H1 (cell line): ENCODE results near the gene MXRA8. TPM values are rescaled to one million over a fixed set of nuclear protein-coding genes. Genes with fewer than 3 reads are reported as not detected.

ENCODE experiments used
- CTCF ChIA-PET: fragments of 300-600 bp; sonication (Branson Sonifier 250); formaldehyde crosslinking; loops from one replicate; lab custom pipeline; 2021; ENCODE audit not compliant: partially characterized antibody; lab: Charles Lee
- POLR2A ChIA-PET: fragments of 300-600 bp; sonication (Branson Sonifier 250); formaldehyde crosslinking; loops from one replicate; lab custom pipeline; 2021; ENCODE audit warnings: inconsistent platforms; ENCODE audit not compliant: partially characterized antibody; lab: Charles Lee
- DNase-seq, 2 experiments: peaks; one replicate each; pipeline versions ENCODE4 v3.0.0 to v3.0.0-alpha.2; 2010 to 2022; ENCODE audit warnings: low spot score in 2 of 2, low read depth in 1 of 2, mixed read lengths in 1 of 2
- FAIRE-seq: peaks from 2 replicates; lab custom pipeline; 2011; peaks lifted over from hg19 to GRCh38; lab: Jason Lieb, UNC
- H2AFZ ChIP-seq: 2 replicates; pipeline ENCODE4 v1.8.1; 2012; ENCODE audit warnings: low read length, inconsistent platforms
- H2AK5ac ChIP-seq: 2 replicates; pipeline ENCODE4 v1.6.1; 2013; ENCODE audit warnings: low read depth, low read length
- H2BK120ac ChIP-seq: replicated peaks from 2 replicates; pipeline ENCODE3; 2013; ENCODE audit warnings: low read depth, low read length, inconsistent platforms
- H2BK12ac ChIP-seq: 2 replicates; pipeline ENCODE4 v1.6.1; 2013; ENCODE audit warnings: low read depth, low read length
- H2BK15ac ChIP-seq: 2 replicates; pipeline ENCODE4 v1.6.1; 2013; ENCODE audit warnings: low read length
- H2BK20ac ChIP-seq: 2 replicates; pipeline ENCODE4 v1.6.1; 2013; ENCODE audit warnings: low read length
- H2BK5ac ChIP-seq: 2 replicates; pipeline ENCODE4 v1.6.1; 2013; ENCODE audit warnings: low read depth, low read length
- H3K14ac ChIP-seq: 2 replicates; pipeline ENCODE4 v1.6.1; 2013; ENCODE audit warnings: inconsistent platforms; ENCODE audit not compliant: insufficient read length
- H3K18ac ChIP-seq: 2 replicates; pipeline ENCODE4 v1.6.1; 2013; ENCODE audit warnings: low read length; ENCODE audit errors: extremely low read depth
- H3K23ac ChIP-seq: 2 replicates; pipeline ENCODE4 v1.6.1; 2013; ENCODE audit warnings: inconsistent platforms; ENCODE audit not compliant: insufficient read length
- H3K23me2 ChIP-seq: 2 replicates; pipeline ENCODE4 v1.6.1; 2013; ENCODE audit warnings: low read depth, low read length
- H3K27ac ChIP-seq: 2 replicates; pipeline ENCODE4 v1.6.1; 2011; ENCODE audit warnings: low read depth, low read length, inconsistent platforms
- H3K27me3 ChIP-seq, 4 experiments: replicated peaks in 1 of 4; 1 replicate in 1 of 4; 2 replicates in 3 of 4; pipeline versions ENCODE4 v1.6.1 to v1.8.1; 2011 to 2013; ENCODE audit warnings: low read length in 3 of 4, mild to moderate bottlenecking in 3 of 4, inconsistent platforms in 2 of 4, mixed read lengths in 2 of 4, moderate library complexity in 1 of 4; ENCODE audit not compliant: control insufficient read depth in 3 of 4, insufficient read depth in 3 of 4; ENCODE audit errors: extremely low read depth in 1 of 4
- H3K36me3 ChIP-seq, 4 experiments: 2 replicates each; pipeline versions ENCODE4 v1.6.1 to v1.8.1; 2011 to 2013; ENCODE audit warnings: mild to moderate bottlenecking in 4 of 4, low read length in 3 of 4, moderate library complexity in 2 of 4, control low read depth in 1 of 4, inconsistent platforms in 1 of 4; ENCODE audit not compliant: insufficient read depth in 4 of 4, control insufficient read depth in 2 of 4
- H3K4ac ChIP-seq: replicated peaks from 2 replicates; pipeline ENCODE3; 2013; ENCODE audit warnings: low read length, low read depth, mixed read lengths, inconsistent platforms; ENCODE audit not compliant: insufficient read length
- H3K4me1 ChIP-seq, 4 experiments: replicated peaks in 1 of 4; 1 replicate in 1 of 4; 2 replicates in 3 of 4; pipeline versions ENCODE4 v1.6.1 to v1.8.1; 2011 to 2013; ENCODE audit warnings: low read length in 3 of 4, inconsistent platforms in 2 of 4, mixed read lengths in 1 of 4; ENCODE audit not compliant: insufficient read depth in 4 of 4, control insufficient read depth in 3 of 4
- H3K4me2 ChIP-seq, 2 experiments: 2 replicates each; pipeline versions ENCODE4 v1.6.1 to v1.8.1; 2011 to 2013; ENCODE audit warnings: low read depth in 2 of 2, low read length in 2 of 2, control low read depth in 1 of 2, inconsistent platforms in 1 of 2, mild to moderate bottlenecking in 1 of 2; ENCODE audit not compliant: insufficient read depth in 1 of 2
- H3K4me3 ChIP-seq, 4 experiments: fragments of 200-600, 300-600 bp in 1 of 4; sonication (generic), shearing (Covaris generic), sonication (Bioruptor Twin) in 1 of 4; 2 replicates each; pipeline versions ENCODE4 v1.5.1 to v1.8.1; 2011 to 2016; ENCODE audit warnings: low read length in 4 of 4, low read depth in 3 of 4, control low read depth in 2 of 4, inconsistent platforms in 2 of 4, mild to moderate bottlenecking in 2 of 4, mixed read lengths in 1 of 4, moderate library complexity in 1 of 4; ENCODE audit not compliant: insufficient read depth in 2 of 4; ENCODE audit errors: extremely low read depth in 1 of 4
- H3K56ac ChIP-seq: replicated peaks from 2 replicates; pipeline ENCODE3; 2013; ENCODE audit warnings: low read depth, mild to moderate bottlenecking, mixed read lengths, low read length, inconsistent platforms; ENCODE audit not compliant: insufficient read length
- H3K79me1 ChIP-seq: 2 replicates; pipeline ENCODE4 v1.6.1; 2013; ENCODE audit warnings: low read depth, low read length, control low read depth
- H3K79me2 ChIP-seq, 2 experiments: 2 replicates each; pipeline versions ENCODE4 v1.6.1 to v1.8.1; 2012 to 2013; ENCODE audit warnings: low read length in 2 of 2, mild to moderate bottlenecking in 2 of 2, inconsistent platforms in 1 of 2; ENCODE audit not compliant: insufficient read depth in 2 of 2, control insufficient read depth in 1 of 2
- H3K9ac ChIP-seq, 4 experiments: replicated peaks in 1 of 4; 1 replicate in 1 of 4; 2 replicates in 3 of 4; pipeline versions ENCODE4 v1.6.1 to v1.8.1; 2011 to 2013; ENCODE audit warnings: low read depth in 3 of 4, low read length in 3 of 4, control low read depth in 2 of 4, mild to moderate bottlenecking in 2 of 4, moderate library complexity in 2 of 4, inconsistent platforms in 1 of 4; ENCODE audit errors: extremely low read depth in 1 of 4
- H3K9me3 ChIP-seq, 2 experiments: 2 replicates each; pipeline versions ENCODE4 v1.6.1 to v1.8.1; 2012 to 2013; ENCODE audit warnings: mild to moderate bottlenecking in 2 of 2, moderate library complexity in 2 of 2, control low read depth in 1 of 2, inconsistent platforms in 1 of 2, low read depth in 1 of 2, low read length in 1 of 2, mixed read lengths in 1 of 2; ENCODE audit not compliant: insufficient read depth in 2 of 2
- H4K20me1 ChIP-seq, 2 experiments: replicated peaks in 1 of 2; 2 replicates each; pipeline versions ENCODE3 to v1.8.1; 2011 to 2013; ENCODE audit warnings: inconsistent platforms in 2 of 2, low read length in 2 of 2, mild to moderate bottlenecking in 1 of 2; ENCODE audit not compliant: insufficient read depth in 2 of 2, control insufficient read depth in 1 of 2
- H4K5ac ChIP-seq: 2 replicates; pipeline ENCODE4 v1.6.1; 2013; ENCODE audit warnings: low read length, low read depth, mixed read lengths, inconsistent platforms; ENCODE audit not compliant: insufficient read length
- H4K8ac ChIP-seq: 2 replicates; pipeline ENCODE4 v1.8.0; 2013; ENCODE audit warnings: mild to moderate bottlenecking, moderate library complexity, low read length, inconsistent platforms; ENCODE audit not compliant: insufficient read depth; ENCODE audit errors: extremely low read depth
- H4K91ac ChIP-seq: replicated peaks from 2 replicates; pipeline ENCODE3; 2013; ENCODE audit warnings: low read length, mixed read lengths, inconsistent platforms; ENCODE audit not compliant: insufficient read length
- BACH1 ChIP-seq: IDR thresholded peaks from 2 replicates; pipeline ENCODE4 v1.6.1; 2012; ENCODE audit warnings: low read length, improper control_type of control experiment
- CTBP2 ChIP-seq: IDR thresholded peaks from 2 replicates; pipeline ENCODE4 v1.7.0; 2011; ENCODE audit warnings: borderline replicate concordance, mild to moderate bottlenecking, moderate library complexity, mixed read lengths, low read length; ENCODE audit not compliant: insufficient read depth, insufficient read length
- GABPA ChIP-seq: IDR thresholded peaks from 2 replicates; pipeline ENCODE4 v1.6.1; 2011; ENCODE audit warnings: mild to moderate bottlenecking, low read length, moderate library complexity, borderline replicate concordance; ENCODE audit not compliant: insufficient read depth
- HDAC6 ChIP-seq: IDR thresholded peaks from one replicate; pipeline ENCODE4 v1.7.1; 2012; ENCODE audit warnings: low read depth, mild to moderate bottlenecking, inconsistent platforms, low read length, moderate library complexity
- KDM4A ChIP-seq: IDR thresholded peaks from one replicate; pipeline ENCODE4 v1.7.1; 2012; ENCODE audit warnings: low read depth, mild to moderate bottlenecking, moderate library complexity, low read length, inconsistent platforms; ENCODE audit not compliant: severe bottlenecking
- RFX5 ChIP-seq: IDR thresholded peaks from 2 replicates; pipeline ENCODE4 v1.6.1; 2011; ENCODE audit warnings: low read depth, low read length, improper control_type of control experiment, borderline replicate concordance
- RXRA ChIP-seq: IDR thresholded peaks from 2 replicates; pipeline ENCODE4 v1.6.1; 2011; ENCODE audit warnings: low read depth, mild to moderate bottlenecking, low read length, moderate library complexity; ENCODE audit not compliant: insufficient read depth
- SP4 ChIP-seq: IDR thresholded peaks from 2 replicates; pipeline ENCODE4 v1.6.1; 2012; ENCODE audit warnings: low read length, inconsistent platforms
- SUZ12 ChIP-seq: fragments of 200-600 bp; sonication (generic); IDR thresholded peaks from 2 replicates; pipeline ENCODE4 v1.6.1; 2012; ENCODE audit warnings: mild to moderate bottlenecking, inconsistent platforms, low read length, moderate library complexity, mixed read lengths
- TEAD4 ChIP-seq: IDR thresholded peaks from 2 replicates; pipeline ENCODE4 v1.6.1; 2012; ENCODE audit warnings: low read depth, low read length, inconsistent platforms, mixed read lengths
- WGBS, 2 experiments: shearing (Covaris generic) in 1 of 2; methylation state at CpG; one replicate each; pipeline versions ENCODE4 v1.1.6 to v1.1.7; 2013 to 2015; ENCODE audit warnings: low lambda C conversion rate in 2 of 2, mixed read lengths in 2 of 2, inconsistent platforms in 1 of 2, low coverage in 1 of 2, missing lambda C conversion rate in 1 of 2; ENCODE audit not compliant: insufficient replicate concordance in 2 of 2, insufficient coverage in 1 of 2, insufficient read length in 1 of 2; ENCODE audit errors: extremely low coverage in 1 of 2, missing lambda C conversion rate in 1 of 2; 5-methylcytosine and 5-hydroxymethylcytosine counted together
- polyA plus RNA-seq, 7 experiments: library from polyadenylated mRNA; depleted of rRNA in 3 of 7; stranded (reverse) in 5 of 7; unstranded in 2 of 7; fragments of >200 nt in 5 of 7; fragments of 200-250 nt in 2 of 7; gene quantifications; 1 replicate in 5 of 7; 2 replicates in 1 of 7; 4 replicates in 1 of 7; pipeline versions ENCODE4 v1.2.1 to v1.2.3, GENCODE V29; 2011 to 2013; ENCODE audit warnings: missing spikeins in 2 of 7, mixed read lengths in 2 of 7
- total RNA-seq: library from RNA; stranded (reverse); fragmentation: NEBNext Ultra II Directional; extraction: Animal tissue kit (Norgen Biotek cat#: 25700); gene quantifications from 2 replicates; pipeline ENCODE4 v1.2.1, GENCODE V29; 2021
- TF ChIP-seq, protein P1 (sequence below), 3 experiments: IDR thresholded peaks; 1 replicate in 2 of 3; 2 replicates in 1 of 3; pipeline versions ENCODE4 v1.5.1 to v1.6.1; 2011; ENCODE audit warnings: low read length in 3 of 3, mild to moderate bottlenecking in 3 of 3, inconsistent platforms in 2 of 3, low read depth in 1 of 3, moderate library complexity in 1 of 3; ENCODE audit not compliant: insufficient read depth in 1 of 3; ENCODE audit errors: control extremely low read depth in 1 of 3

The MXRA8 gene
- total and polyA plus RNA-seq, 2 of the 8 experiments (the other 6 are each of a cell fraction or from before 2014, with no cell fraction given), result 10.5 to 17.2 TPM

DNA sequence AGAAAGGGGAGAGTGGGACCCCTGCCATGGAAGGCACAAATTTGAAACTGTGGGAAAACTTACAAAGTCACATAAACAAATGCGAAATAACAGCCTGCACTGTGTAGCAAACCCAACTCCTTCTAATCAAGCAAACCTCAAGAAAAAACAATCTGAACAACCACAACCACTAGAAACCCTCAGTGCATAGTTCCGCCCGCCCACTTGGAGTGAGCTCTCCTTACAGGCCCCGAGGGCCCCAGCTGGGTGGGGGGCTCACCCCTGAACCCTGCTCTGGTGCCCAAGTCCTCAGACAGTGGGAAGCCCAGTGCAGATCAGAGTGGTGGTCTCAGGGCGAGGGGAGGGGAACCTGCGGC, 931 bp upstream of the MXRA8 start:
- no peak overlapping the region for H3K56ac ChIP-seq
- 86% methylated on average over 6 of the region's 6 CpGs; no CpG with 5 or more reads in 1 of the 2 experiments for WGBS, 2 experiments
- no peak overlapping the region for H4K5ac ChIP-seq
- H3K4me3 ChIP-seq, result no peak overlapping the region
- peak overlapping the region; percentile 60; the same call in 1 of the 2 replicates for H2BK5ac ChIP-seq
- H2BK12ac ChIP-seq, result no peak overlapping the region
- no peaks in the 10 kb centered on the region for H3K79me1 ChIP-seq
- DNase-seq (no peak), FAIRE-seq (no peak)
- CTCF ChIA-PET, result interaction anchor here (1.0 to 2.9 kb wide), 3 partner anchors 10 to 13 kb away, joined by 4 to 18 read pairs (median 7); no protein-coding TSS in a partner anchor
- no peaks in the 10 kb centered on the region for H3K36me3 ChIP-seq
- H3K4me2 ChIP-seq, result no peak overlapping the region
- H3K23me2 ChIP-seq, result peaks cover 9% of the 10 kb centered on the region
- H2AFZ ChIP-seq, result no peak overlapping the region
- no peak overlapping the region for H3K27ac ChIP-seq
- no peak overlapping the region for H3K14ac ChIP-seq
- peaks cover 2 to 28% (median 18%) of the 10 kb centered on the region in 4 experiments for H3K4me1 ChIP-seq
- peak overlapping the region; percentile 88 for H2BK15ac ChIP-seq
- no peaks in the 10 kb centered on the region for H3K9me3 ChIP-seq
- H3K23ac ChIP-seq, result no peak overlapping the region
- H4K20me1 ChIP-seq, result no peaks in the 10 kb centered on the region
- H2BK120ac ChIP-seq, result no peak overlapping the region
- H3K27me3 ChIP-seq, result peaks cover 9 to 13% (median 12%) of the 10 kb centered on the region in 4 experiments
- H4K91ac ChIP-seq, result peak overlapping the region; percentile 1
- H2AK5ac ChIP-seq, result peak overlapping the region; percentile 83; the same call in 1 of the 2 replicates
- H3K4ac ChIP-seq, result no peak overlapping the region
- no peak overlapping the region for H2BK20ac ChIP-seq
- H3K18ac ChIP-seq, result peak overlapping the region; percentile 78; the same call in 1 of the 2 replicates
- peak overlapping the region; percentile 54; the same call in 1 of the 2 replicates for H4K8ac ChIP-seq
- H3K9ac ChIP-seq, result no peak overlapping the region
- POLR2A ChIA-PET, result interaction anchor here (0.7 to 4.0 kb wide), 5 partner anchors 12 to 30 kb away, joined by 3 to 19 read pairs (median 6); partner anchors contain the start of gene AURKAIP1
- no peaks in the 10 kb centered on the region for H3K79me2 ChIP-seq
- TF ChIP-seq, protein P1, sequence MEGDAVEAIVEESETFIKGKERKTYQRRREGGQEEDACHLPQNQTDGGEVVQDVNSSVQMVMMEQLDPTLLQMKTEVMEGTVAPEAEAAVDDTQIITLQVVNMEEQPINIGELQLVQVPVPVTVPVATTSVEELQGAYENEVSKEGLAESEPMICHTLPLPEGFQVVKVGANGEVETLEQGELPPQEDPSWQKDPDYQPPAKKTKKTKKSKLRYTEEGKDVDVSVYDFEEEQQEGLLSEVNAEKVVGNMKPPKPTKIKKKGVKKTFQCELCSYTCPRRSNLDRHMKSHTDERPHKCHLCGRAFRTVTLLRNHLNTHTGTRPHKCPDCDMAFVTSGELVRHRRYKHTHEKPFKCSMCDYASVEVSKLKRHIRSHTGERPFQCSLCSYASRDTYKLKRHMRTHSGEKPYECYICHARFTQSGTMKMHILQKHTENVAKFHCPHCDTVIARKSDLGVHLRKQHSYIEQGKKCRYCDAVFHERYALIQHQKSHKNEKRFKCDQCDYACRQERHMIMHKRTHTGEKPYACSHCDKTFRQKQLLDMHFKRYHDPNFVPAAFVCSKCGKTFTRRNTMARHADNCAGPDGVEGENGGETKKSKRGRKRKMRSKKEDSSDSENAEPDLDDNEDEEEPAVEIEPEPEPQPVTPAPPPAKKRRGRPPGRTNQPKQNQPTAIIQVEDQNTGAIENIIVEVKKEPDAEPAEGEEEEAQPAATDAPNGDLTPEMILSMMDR (IDR thresholded peaks at IDR 0.05; ENCODE audit: control extremely low read depth in 1 of 3, insufficient read depth in 1 of 3, low read depth in 1 of 3, low read length in 3 of 3), result no peak
- no peak for TF ChIP-seq SP4
- no peak for TF ChIP-seq GABPA
- TF ChIP-seq TEAD4, result no peak
- no peak for TF ChIP-seq RXRA
- no peak for TF ChIP-seq CTBP2
- TF ChIP-seq SUZ12, result no peak
- TF ChIP-seq BACH1, result no peak
- TF ChIP-seq KDM4A, result no peak
- TF ChIP-seq RFX5, result no peak
- no peak for TF ChIP-seq HDAC6
